ENCODE measurements around the gene HINT3. TPM values are rescaled to one million over a fixed set of nuclear protein-coding genes. Genes with fewer than 3 reads are reported as not detected.
"Not testable (repeated sequence)": the region's sequence is repeated elsewhere in the genome, so short reads cannot be mapped to it uniquely, and the experiment has no call there.

The HINT3 gene
- total RNA-seq, 1 donor from 2014 or later: 17.5 TPM

DNA sequence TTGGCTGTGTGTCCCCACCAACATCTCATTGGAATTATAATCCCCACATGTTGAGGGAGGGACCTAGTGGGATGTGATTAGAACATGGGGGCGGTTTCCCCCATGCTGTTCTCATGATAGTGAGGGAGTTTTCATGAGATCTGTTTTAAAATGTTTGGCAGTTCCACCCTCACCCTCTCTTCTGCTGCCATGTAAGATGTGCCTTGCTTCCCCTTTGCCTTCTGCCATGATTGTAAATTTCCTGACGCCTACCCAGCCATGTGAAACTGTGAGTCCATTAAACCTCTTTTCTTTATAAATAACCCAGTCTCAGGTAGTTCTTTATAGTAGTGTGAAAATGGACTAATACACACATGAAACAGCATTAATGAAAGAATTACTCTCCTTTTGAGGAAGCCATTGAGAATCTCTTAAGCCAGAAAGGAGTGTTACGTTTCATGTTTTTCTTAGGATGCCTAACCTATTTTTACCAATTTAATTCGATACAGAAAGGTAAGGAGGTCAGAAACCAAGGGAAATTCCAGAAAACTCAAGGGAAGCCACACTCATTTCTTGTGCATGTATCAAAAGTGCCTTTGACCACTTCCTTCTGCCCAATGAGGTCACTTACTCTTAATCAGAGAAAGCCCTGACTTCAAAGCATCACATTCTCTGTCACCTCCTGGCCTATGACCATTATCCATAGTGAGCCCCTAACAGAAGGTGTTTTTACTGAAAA, 24.7 kb upstream of the HINT3 start:
- Mint-ChIP-seq H3K9me3 (no peaks in the 10 kb centered on the region), H3K36me3 (peaks cover 15% of the 10 kb centered on the region), H3K4me3 (no peak overlapping the region), H3K4me1 (no peaks in the 10 kb centered on the region), H3K27me3 (ENCODE audit: low read depth) (no peaks in the 10 kb centered on the region), H3K27ac (no peak overlapping the region)
- TF ChIP-seq, protein P1, sequence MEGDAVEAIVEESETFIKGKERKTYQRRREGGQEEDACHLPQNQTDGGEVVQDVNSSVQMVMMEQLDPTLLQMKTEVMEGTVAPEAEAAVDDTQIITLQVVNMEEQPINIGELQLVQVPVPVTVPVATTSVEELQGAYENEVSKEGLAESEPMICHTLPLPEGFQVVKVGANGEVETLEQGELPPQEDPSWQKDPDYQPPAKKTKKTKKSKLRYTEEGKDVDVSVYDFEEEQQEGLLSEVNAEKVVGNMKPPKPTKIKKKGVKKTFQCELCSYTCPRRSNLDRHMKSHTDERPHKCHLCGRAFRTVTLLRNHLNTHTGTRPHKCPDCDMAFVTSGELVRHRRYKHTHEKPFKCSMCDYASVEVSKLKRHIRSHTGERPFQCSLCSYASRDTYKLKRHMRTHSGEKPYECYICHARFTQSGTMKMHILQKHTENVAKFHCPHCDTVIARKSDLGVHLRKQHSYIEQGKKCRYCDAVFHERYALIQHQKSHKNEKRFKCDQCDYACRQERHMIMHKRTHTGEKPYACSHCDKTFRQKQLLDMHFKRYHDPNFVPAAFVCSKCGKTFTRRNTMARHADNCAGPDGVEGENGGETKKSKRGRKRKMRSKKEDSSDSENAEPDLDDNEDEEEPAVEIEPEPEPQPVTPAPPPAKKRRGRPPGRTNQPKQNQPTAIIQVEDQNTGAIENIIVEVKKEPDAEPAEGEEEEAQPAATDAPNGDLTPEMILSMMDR (IDR thresholded peaks at IDR 0.05; ENCODE audit: unreplicated experiment): no peak
- no peak for DNase-seq (ENCODE audit: low spot score in 2 of 2, unreplicated experiment in 2 of 2)

DNA sequence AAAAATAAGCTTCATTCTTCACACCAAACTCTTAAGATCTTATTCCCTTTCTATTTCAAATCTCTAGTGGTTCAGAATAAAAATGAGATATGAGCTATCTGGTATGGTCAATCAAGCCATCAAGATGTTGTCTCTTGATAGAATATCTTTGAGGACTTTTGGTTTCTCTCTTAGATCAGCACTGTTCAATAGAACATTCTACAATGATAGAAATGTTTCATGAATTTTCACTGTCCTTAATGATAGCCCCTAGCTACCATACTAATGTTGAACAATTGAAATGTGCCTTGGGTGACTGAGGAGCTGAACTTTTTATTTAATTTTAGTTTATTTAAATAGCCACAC, 24.1 kb upstream of the HINT3 start:
- Mint-ChIP-seq H3K4me3 (no peak overlapping the region), H3K27me3 (ENCODE audit: low read depth) (no peaks in the 10 kb centered on the region), H3K27ac (no peak overlapping the region), H3K9me3 (no peaks in the 10 kb centered on the region), H3K4me1 (no peaks in the 10 kb centered on the region), H3K36me3 (peaks cover 15% of the 10 kb centered on the region)
- TF ChIP-seq, protein P1 (IDR thresholded peaks at IDR 0.05; ENCODE audit: unreplicated experiment): no peak
- no peak for DNase-seq (ENCODE audit: low spot score in 2 of 2, unreplicated experiment in 2 of 2)

DNA sequence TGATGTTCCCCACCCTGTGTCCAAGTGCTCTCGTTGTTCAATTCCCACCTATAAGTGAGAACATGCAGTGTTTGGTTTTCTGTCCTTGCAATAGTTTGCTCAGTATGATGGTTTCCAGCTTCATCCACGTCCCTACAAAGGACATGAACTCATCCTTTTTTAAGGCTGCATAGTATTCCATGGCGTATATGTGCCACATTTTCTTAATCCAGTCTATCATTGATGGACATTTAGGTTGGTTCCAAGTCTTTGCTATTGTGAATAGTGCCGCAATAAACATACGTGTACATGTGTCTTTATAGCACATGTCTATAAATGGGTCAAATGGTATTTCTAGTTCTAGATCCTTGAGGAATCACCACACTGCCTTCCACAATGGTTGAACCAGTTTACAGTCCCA, 21.1 kb upstream of the HINT3 start:
- H3K27ac Mint-ChIP-seq: not testable (repeated sequence)

DNA sequence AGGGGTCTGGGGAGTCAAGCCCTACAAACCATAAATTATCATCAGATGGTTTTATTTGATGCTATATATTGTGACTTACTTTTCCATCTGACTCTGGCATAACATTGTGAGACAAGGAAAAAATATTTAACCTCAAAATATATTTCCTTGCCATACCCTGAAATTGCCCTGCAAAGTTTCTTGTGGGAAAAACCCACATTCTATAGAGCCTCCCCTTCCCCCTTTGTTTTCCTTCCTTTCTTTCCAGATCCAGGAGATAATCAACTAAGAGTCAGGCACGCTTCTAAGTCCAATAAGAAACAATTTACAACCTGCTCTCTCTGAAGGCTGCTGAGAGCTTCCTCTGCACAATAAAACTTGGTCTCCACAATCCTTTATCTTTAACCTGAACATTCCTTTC, 17.5 kb upstream of the HINT3 start:
- Mint-ChIP-seq H3K27ac (peak overlapping the region; percentile 10), H3K36me3 (no peaks in the 10 kb centered on the region), H3K27me3 (ENCODE audit: low read depth) (no peaks in the 10 kb centered on the region), H3K4me3 (no peak overlapping the region), H3K9me3 (no peaks in the 10 kb centered on the region), H3K4me1 (peaks cover 38% of the 10 kb centered on the region)
- no peak for DNase-seq (ENCODE audit: low spot score in 2 of 2, unreplicated experiment in 2 of 2)
- TF ChIP-seq, protein P1 (IDR thresholded peaks at IDR 0.05; ENCODE audit: unreplicated experiment): no peak

More for the DNA sequence above, 21.1 kb upstream of the HINT3 start:
- DNase-seq (ENCODE audit: low spot score in 2 of 2, unreplicated experiment in 2 of 2); H3K4me3 Mint-ChIP-seq; H3K36me3 Mint-ChIP-seq; H3K9me3 Mint-ChIP-seq; H3K27me3 Mint-ChIP-seq (ENCODE audit: low read depth): not testable (repeated sequence)
- peaks cover 16% of the 10 kb centered on the region for H3K4me1 Mint-ChIP-seq

DNA sequence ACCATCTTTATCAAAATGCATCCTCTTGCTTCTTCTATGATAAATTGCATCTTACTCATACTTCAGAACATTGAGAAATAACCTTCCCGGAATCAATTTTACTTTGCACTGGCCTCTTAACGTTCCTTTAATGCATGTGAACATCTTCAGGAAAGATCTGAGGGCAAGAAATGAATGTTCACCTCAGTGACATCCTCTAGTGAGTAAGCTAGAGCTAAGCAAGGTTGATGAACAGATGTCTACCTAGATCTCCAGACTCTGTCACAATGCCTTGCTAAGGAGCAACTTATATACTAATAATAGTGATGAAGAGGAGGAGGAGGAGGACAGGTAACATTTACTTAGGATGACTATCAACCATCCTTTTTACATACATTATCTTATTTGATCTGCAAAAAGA, 16.8 kb upstream of the HINT3 start:
- Mint-ChIP-seq H3K36me3 (no peaks in the 10 kb centered on the region), H3K4me3 (no peak overlapping the region), H3K4me1 (peaks cover 45% of the 10 kb centered on the region), H3K27ac (peak overlapping the region; percentile 2), H3K27me3 (ENCODE audit: low read depth) (no peaks in the 10 kb centered on the region), H3K9me3 (no peaks in the 10 kb centered on the region)
- TF ChIP-seq, protein P1 (IDR thresholded peaks at IDR 0.05; ENCODE audit: unreplicated experiment): no peak
- DNase-seq (ENCODE audit: low spot score in 2 of 2, unreplicated experiment in 2 of 2): no peak

DNA sequence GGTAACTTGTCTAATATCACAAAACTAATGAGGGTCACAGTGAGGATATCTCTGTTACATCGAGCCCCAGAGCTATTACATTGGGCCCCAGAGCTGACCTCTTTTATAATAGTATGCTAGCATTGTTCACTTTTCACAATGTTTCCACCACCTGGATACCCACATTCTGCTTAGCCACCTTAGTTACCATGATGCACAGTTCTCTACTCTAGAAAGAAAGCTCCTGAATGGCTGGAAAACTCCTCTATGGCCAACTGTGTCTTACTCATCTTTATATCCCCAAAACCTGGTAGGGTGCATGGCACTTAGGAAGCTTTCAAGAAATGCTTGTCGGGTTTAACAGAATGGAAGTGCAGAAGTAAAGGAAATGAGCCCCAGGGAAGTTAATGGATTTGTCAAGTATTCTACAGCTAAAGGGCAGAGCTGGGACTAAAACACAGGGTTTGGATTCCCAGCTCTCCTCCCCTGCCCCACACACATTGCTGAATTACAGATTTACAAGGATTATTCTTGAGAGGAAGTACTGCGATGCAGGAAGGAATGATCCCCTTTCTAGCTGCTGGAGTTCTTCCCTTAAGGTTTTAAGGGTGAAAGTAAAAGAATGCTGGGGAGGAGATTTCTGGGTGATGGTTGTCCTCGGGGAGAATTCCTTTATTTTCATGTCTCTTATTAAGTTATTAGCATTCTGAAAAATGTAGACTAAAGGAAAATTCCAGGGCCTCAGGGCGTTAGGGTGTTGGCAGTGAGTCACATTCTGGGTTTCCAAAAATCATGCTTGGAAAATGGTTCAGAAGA, 16.1 kb upstream of the HINT3 start:
- H3K27me3 Mint-ChIP-seq (ENCODE audit: low read depth): no peaks in the 10 kb centered on the region
- H3K27ac Mint-ChIP-seq: peak overlapping the region; percentile 94
- TF ChIP-seq, protein P1 (IDR thresholded peaks at IDR 0.05; ENCODE audit: unreplicated experiment): no peak
- peaks cover 51% of the 10 kb centered on the region for H3K4me1 Mint-ChIP-seq
- no peak overlapping the region for H3K4me3 Mint-ChIP-seq
- no peaks in the 10 kb centered on the region for H3K36me3 Mint-ChIP-seq
- no peaks in the 10 kb centered on the region for H3K9me3 Mint-ChIP-seq
- DNase-seq (ENCODE audit: low spot score in 2 of 2, unreplicated experiment in 2 of 2): no peak
